Keratinocyte (primary cell): ENCODE results near the gene NEFH. TPM values are rescaled to one million over a fixed set of nuclear protein-coding genes. Genes with fewer than 3 reads are reported as not detected.

Experiments used
- DNase-seq: peaks from one replicate; pipeline ENCODE4 v3.0.0-alpha.2; 2011; ENCODE audit warnings: low read depth, missing footprints, low spot score
- FAIRE-seq: peaks from 2 replicates; lab custom pipeline; 2011; peaks lifted over from hg19 to GRCh38; lab: Jason Lieb, UNC
- H2AFZ ChIP-seq: 2 replicates; pipeline ENCODE4 v1.6.0; 2012; ENCODE audit warnings: low read length, control low read depth, inconsistent platforms; ENCODE audit not compliant: control insufficient read depth
- H3K27ac ChIP-seq: 2 replicates; pipeline ENCODE4 v1.5.1; 2011; ENCODE audit warnings: low read length; ENCODE audit not compliant: control insufficient read depth, insufficient read depth
- H3K27me3 ChIP-seq: 3 replicates; pipeline ENCODE4 v1.6.0; 2011; ENCODE audit warnings: low read length; ENCODE audit not compliant: control insufficient read depth, insufficient read depth; ENCODE audit errors: extremely low read depth
- H3K36me3 ChIP-seq, 2 experiments: 2 replicates in 1 of 2; 3 replicates in 1 of 2; pipeline ENCODE4 v1.5.1; 2011; ENCODE audit warnings: low read length in 2 of 2, mild to moderate bottlenecking in 1 of 2; ENCODE audit not compliant: control insufficient read depth in 2 of 2, insufficient read depth in 2 of 2; ENCODE audit errors: extremely low read depth in 1 of 2
- H3K4me1 ChIP-seq: 3 replicates; pipeline ENCODE4 v1.5.1; 2011; ENCODE audit warnings: low read length; ENCODE audit not compliant: control insufficient read depth, insufficient read depth; ENCODE audit errors: extremely low read depth
- H3K4me2 ChIP-seq: 3 replicates; pipeline ENCODE4 v1.6.0; 2011; ENCODE audit warnings: low read depth, low read length; ENCODE audit not compliant: control insufficient read depth, insufficient read depth; ENCODE audit errors: extremely low read depth
- H3K4me3 ChIP-seq, 3 experiments: fragments of 200-600 bp in 1 of 3; sonication (generic) in 1 of 3; 2 replicates in 2 of 3; 3 replicates in 1 of 3; pipeline ENCODE4 v1.5.1; 2011 to 2016; ENCODE audit warnings: low read length in 3 of 3, mild to moderate bottlenecking in 3 of 3, control low read depth in 2 of 3, inconsistent platforms in 1 of 3, low read depth in 1 of 3, mixed read lengths in 1 of 3, mixed run types in 1 of 3, moderate library complexity in 1 of 3; ENCODE audit not compliant: control insufficient read depth in 2 of 3, insufficient read depth in 2 of 3; ENCODE audit errors: extremely low read depth in 1 of 3
- H3K79me2 ChIP-seq: 2 replicates; pipeline ENCODE4 v1.6.0; 2012; ENCODE audit warnings: low read length; ENCODE audit not compliant: control insufficient read depth, insufficient read depth
- H3K9ac ChIP-seq: 3 replicates; pipeline ENCODE4 v1.6.0; 2011; ENCODE audit warnings: low read length; ENCODE audit not compliant: control insufficient read depth, insufficient read depth; ENCODE audit errors: extremely low read depth
- H3K9me1 ChIP-seq: 3 replicates; pipeline ENCODE4 v1.6.0; 2011; ENCODE audit warnings: low read length; ENCODE audit not compliant: control insufficient read depth, insufficient read depth; ENCODE audit errors: extremely low read depth
- H3K9me3 ChIP-seq: 2 replicates; pipeline ENCODE4 v1.5.1; 2012; ENCODE audit warnings: low read depth, low read length; ENCODE audit not compliant: control insufficient read depth
- H4K20me1 ChIP-seq: 3 replicates; pipeline ENCODE4 v1.6.0; 2011; ENCODE audit warnings: low read length; ENCODE audit not compliant: control insufficient read depth, insufficient read depth; ENCODE audit errors: extremely low read depth
- EZH2 ChIP-seq: IDR thresholded peaks from one replicate; pipeline ENCODE4 v1.6.1; 2012; ENCODE audit warnings: inconsistent platforms, mild to moderate bottlenecking, low read length, moderate library complexity
- dilution Hi-C: fragments of 300-500 bp; cut with MboI; formaldehyde crosslinking; loops from one replicate; pipeline ENCODE4 v1.7.0; 2020; ENCODE audit warnings: low sequenced_read_pairs; ENCODE audit not compliant: extremely low pct_ligation_motif_present
- polyA plus RNA-seq, 5 experiments: library from polyadenylated mRNA; depleted of rRNA in 3 of 5; stranded (reverse) in 3 of 5; stranded (forward) in 1 of 5; unstranded in 1 of 5; fragments of >200 nt; gene quantifications; 1 replicate in 1 of 5; 2 replicates in 3 of 5; 3 replicates in 1 of 5; pipeline versions ENCODE4 v1.2.1 to v1.2.3, GENCODE V29; 2011 to 2012; ENCODE audit warnings: missing spikeins in 2 of 5, low read depth in 1 of 5, low replicate concordance in 1 of 5
- TF ChIP-seq, protein P1 (sequence below), 3 experiments: IDR thresholded peaks in 1 of 3; conservative IDR thresholded peaks in 1 of 3; optimal IDR thresholded peaks in 1 of 3; 2 replicates in 2 of 3; 3 replicates in 1 of 3; pipeline versions ENCODE3 to v1.5.1; 2011; ENCODE audit warnings: low read length in 3 of 3, mild to moderate bottlenecking in 3 of 3, moderate library complexity in 2 of 3, control low read depth in 1 of 3, inconsistent platforms in 1 of 3; ENCODE audit not compliant: insufficient read depth in 2 of 3; ENCODE audit errors: extremely low read depth in 1 of 3

Gene NEFH
- polyA plus RNA-seq, 1 donor (not counting 4 experiments of a cell fraction or from before 2014, with no cell fraction given): 0.07 TPM

GRCh38 chr22:29512031-29512430, 32.0 kb downstream of the NEFH start:
- no peaks in the 10 kb centered on the region for H4K20me1 ChIP-seq
- DNase-seq (no peak), FAIRE-seq (no peak)
- H3K9ac ChIP-seq: no peak overlapping the region
- no peaks in the 10 kb centered on the region for H3K4me1 ChIP-seq
- TF ChIP-seq EZH2: no peak
- TF ChIP-seq, protein P1, sequence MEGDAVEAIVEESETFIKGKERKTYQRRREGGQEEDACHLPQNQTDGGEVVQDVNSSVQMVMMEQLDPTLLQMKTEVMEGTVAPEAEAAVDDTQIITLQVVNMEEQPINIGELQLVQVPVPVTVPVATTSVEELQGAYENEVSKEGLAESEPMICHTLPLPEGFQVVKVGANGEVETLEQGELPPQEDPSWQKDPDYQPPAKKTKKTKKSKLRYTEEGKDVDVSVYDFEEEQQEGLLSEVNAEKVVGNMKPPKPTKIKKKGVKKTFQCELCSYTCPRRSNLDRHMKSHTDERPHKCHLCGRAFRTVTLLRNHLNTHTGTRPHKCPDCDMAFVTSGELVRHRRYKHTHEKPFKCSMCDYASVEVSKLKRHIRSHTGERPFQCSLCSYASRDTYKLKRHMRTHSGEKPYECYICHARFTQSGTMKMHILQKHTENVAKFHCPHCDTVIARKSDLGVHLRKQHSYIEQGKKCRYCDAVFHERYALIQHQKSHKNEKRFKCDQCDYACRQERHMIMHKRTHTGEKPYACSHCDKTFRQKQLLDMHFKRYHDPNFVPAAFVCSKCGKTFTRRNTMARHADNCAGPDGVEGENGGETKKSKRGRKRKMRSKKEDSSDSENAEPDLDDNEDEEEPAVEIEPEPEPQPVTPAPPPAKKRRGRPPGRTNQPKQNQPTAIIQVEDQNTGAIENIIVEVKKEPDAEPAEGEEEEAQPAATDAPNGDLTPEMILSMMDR (optimal IDR thresholded peaks at IDR 0.05 in 1 of 3, IDR thresholded peaks at IDR 0.05 in 1 of 3, conservative IDR thresholded peaks at IDR 0.05 in 1 of 3; ENCODE audit: extremely low read depth in 1 of 3, insufficient read depth in 2 of 3, low read length in 3 of 3): no peak
- no peak overlapping the region for H2AFZ ChIP-seq
- H3K9me3 ChIP-seq: no peaks in the 10 kb centered on the region
- no peak overlapping the region for H3K4me2 ChIP-seq
- no peak overlapping the region for H3K4me3 ChIP-seq
- no peak overlapping the region for H3K27ac ChIP-seq
- dilution Hi-C loops: no loop called here
- H3K27me3 ChIP-seq: no peaks in the 10 kb centered on the region
- H3K36me3 ChIP-seq: peaks cover 38 to 40% of the 10 kb centered on the region in 2 experiments
- no peaks in the 10 kb centered on the region for H3K9me1 ChIP-seq
- H3K79me2 ChIP-seq: no peaks in the 10 kb centered on the region

- Histone ChIP-seq H3K9ac (no peak overlapping the region), H3K4me3 (no peak overlapping the region), H3K36me3 (peaks cover 30 to 43% of the 10 kb centered on the region in 2 experiments), H3K27ac (no peak overlapping the region), H3K4me1 (no peaks in the 10 kb centered on the region), H4K20me1 (no peaks in the 10 kb centered on the region), H3K9me1 (no peaks in the 10 kb centered on the region), H3K27me3 (no peaks in the 10 kb centered on the region), H3K4me2 (no peak overlapping the region), H3K9me3 (no peaks in the 10 kb centered on the region), H3K79me2 (no peaks in the 10 kb centered on the region), H2AFZ (no peak overlapping the region)
- dilution Hi-C loops: no loop called here
- DNase-seq (no peak), FAIRE-seq (no peak)
- TF ChIP-seq, protein P1 (optimal IDR thresholded peaks at IDR 0.05 in 1 of 3, IDR thresholded peaks at IDR 0.05 in 1 of 3, conservative IDR thresholded peaks at IDR 0.05 in 1 of 3; ENCODE audit: extremely low read depth in 1 of 3, insufficient read depth in 2 of 3, low read length in 3 of 3): no peak
- TF ChIP-seq EZH2: no peak
Measured at GRCh38 chr22:29517215-29517908, 37.3 kb downstream of the NEFH start.
